ENCODE results near the gene GJB6. TPM values are rescaled to one million over a fixed set of nuclear protein-coding genes. Genes with fewer than 3 reads are reported as not detected.

The GJB6 gene
- polyA plus RNA-seq, 1 of the 3 experiments (the other 2 are of a cell fraction): not detected

DNA sequence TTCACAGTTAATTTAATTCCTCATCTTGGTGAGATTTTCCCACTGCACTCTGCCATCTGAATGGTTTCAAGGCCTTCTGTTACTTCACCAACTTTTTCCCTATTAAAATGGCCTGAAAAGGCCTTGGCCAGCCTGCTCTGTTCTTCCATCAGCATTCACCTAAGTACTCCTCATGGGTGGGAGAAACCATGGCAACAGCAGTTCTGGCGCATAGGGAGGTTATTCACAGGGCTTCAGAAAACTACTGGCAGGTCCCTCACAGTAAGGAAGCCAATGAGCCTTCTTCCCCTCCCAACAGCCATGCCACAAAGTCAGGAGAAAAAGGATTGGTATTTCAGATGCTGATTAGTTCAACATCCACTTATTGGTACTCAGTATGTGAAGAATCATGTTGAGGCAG lies 22.2 kb downstream of the GJB6 start:
- Histone ChIP-seq H3K4me2 (no peak overlapping the region), H4K20me1 (ENCODE audit: insufficient read depth) (no peaks in the 10 kb centered on the region), H3K27ac (ENCODE audit: low read depth in 2 of 2, low read length in 1 of 2) (no peak overlapping the region), H3K4me3 (ENCODE audit: low read depth in 2 of 2, low read length in 1 of 2) (no peak overlapping the region), H3K4me1 (ENCODE audit: control insufficient read depth in 1 of 2, insufficient read depth in 2 of 2, low read depth in 1 of 2, low read length in 1 of 2) (no peaks in the 10 kb centered on the region), H3K27me3 (ENCODE audit: insufficient read depth) (peaks cover 73% of the 10 kb centered on the region), H2AFZ (ENCODE audit: low read depth) (no peak overlapping the region), H3K9me2 (no peaks in the 10 kb centered on the region), H3K9ac (no peak overlapping the region), H3K9me3 (no peaks in the 10 kb centered on the region), H3F3A (replicated peaks; ENCODE audit: insufficient read depth) (no peaks in the 10 kb centered on the region), H3K79me2 (ENCODE audit: insufficient read depth) (no peaks in the 10 kb centered on the region), H3K36me3 (replicated peaks in 1 of 2; ENCODE audit: control insufficient read depth in 1 of 2, insufficient read depth in 2 of 2, low read length in 1 of 2) (no peaks in the 10 kb centered on the region)
- POLR2A ChIA-PET: no interaction called here
- TF ChIP-seq GABPA (IDR thresholded peaks at IDR 0.05; ENCODE audit: low read depth): no peak
- no peak for TF ChIP-seq FOXM1 (IDR thresholded peaks at IDR 0.05; ENCODE audit: low read depth)
- TF ChIP-seq FOXJ3 (CRISPR knock-in tag; IDR thresholded peaks at IDR 0.05): no peak
- TF ChIP-seq EZH2phosphoT487 (IDR thresholded peaks at IDR 0.05; ENCODE audit: borderline replicate concordance, low read depth): no peak
- TF ChIP-seq NFIC (IDR thresholded peaks at IDR 0.05; ENCODE audit: borderline replicate concordance): no peak
- no peak for TF ChIP-seq MEF2A (IDR thresholded peaks at IDR 0.05; ENCODE audit: borderline replicate concordance, low read depth)
- WGBS (ENCODE audit: low lambda C conversion rate): 13% methylated on average over 1 of the region's 1 CpG
- CTCF ChIA-PET: interaction anchor here (0.6 to 1.9 kb wide), 3 partner anchors 13 to 616 kb away, joined by 3 to 11 read pairs (median 3); no protein-coding TSS in a partner anchor
- no peak for DNase-seq

DNA sequence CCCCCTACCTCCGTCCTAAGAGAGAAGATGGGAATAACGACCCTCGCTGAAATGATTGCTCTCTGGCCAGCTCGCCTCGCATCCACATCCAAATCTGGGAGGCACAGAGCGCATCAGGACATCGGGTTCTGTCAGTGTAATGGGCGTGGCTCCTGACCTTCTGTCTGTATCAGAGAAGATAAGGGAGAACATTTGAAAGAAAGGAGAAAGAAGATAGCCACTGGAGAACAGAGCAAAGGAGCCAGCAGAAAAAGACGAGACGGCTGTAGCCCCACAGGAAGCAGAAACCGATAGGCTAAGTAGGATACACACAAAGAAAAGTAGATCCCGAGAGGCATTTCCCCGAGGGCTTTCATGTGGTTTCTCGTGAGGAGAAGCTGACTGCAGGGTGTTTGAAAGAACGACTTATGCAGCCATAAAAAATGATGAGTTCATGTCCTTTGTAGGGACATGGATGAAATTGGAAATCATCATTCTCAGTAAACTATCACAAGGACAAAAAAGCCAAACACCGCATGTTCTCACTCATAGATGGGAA lies 25.4 kb downstream of the GJB6 start:
- Histone ChIP-seq H3K9me2 (no peaks in the 10 kb centered on the region), H3K4me1 (ENCODE audit: control insufficient read depth in 1 of 2, insufficient read depth in 2 of 2, low read depth in 1 of 2, low read length in 1 of 2) (no peaks in the 10 kb centered on the region), H3K9ac (no peak overlapping the region), H3K9me3 (no peaks in the 10 kb centered on the region), H3K27ac (ENCODE audit: low read depth in 2 of 2, low read length in 1 of 2) (no peak overlapping the region), H2AFZ (ENCODE audit: low read depth) (no peak overlapping the region), H3K79me2 (ENCODE audit: insufficient read depth) (no peaks in the 10 kb centered on the region), H3K4me3 (ENCODE audit: low read depth in 2 of 2, low read length in 1 of 2) (no peak overlapping the region), H3F3A (replicated peaks; ENCODE audit: insufficient read depth) (no peaks in the 10 kb centered on the region), H3K36me3 (replicated peaks in 1 of 2; ENCODE audit: control insufficient read depth in 1 of 2, insufficient read depth in 2 of 2, low read length in 1 of 2) (no peaks in the 10 kb centered on the region), H4K20me1 (ENCODE audit: insufficient read depth) (no peaks in the 10 kb centered on the region), H3K27me3 (ENCODE audit: insufficient read depth) (peaks cover 70% of the 10 kb centered on the region), H3K4me2 (no peak overlapping the region)
- TF ChIP-seq, protein P1, sequence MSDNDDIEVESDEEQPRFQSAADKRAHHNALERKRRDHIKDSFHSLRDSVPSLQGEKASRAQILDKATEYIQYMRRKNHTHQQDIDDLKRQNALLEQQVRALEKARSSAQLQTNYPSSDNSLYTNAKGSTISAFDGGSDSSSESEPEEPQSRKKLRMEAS (IDR thresholded peaks at IDR 0.05; ENCODE audit: low read depth): no peak
- TF ChIP-seq RCOR1 (IDR thresholded peaks at IDR 0.05; ENCODE audit: low read length): no peak
- ChIA-PET CTCF (interaction anchor here (1.0 to 1.3 kb wide), 2 partner anchors 9 to 10 kb away, joined by 3 to 5 read pairs; no protein-coding TSS in a partner anchor), POLR2A (no interaction called here)
- WGBS (ENCODE audit: low lambda C conversion rate): 10% methylated on average over 16 of the region's 16 CpGs
- DNase-seq: no peak

- Histone ChIP-seq H3K27me3 (ENCODE audit: insufficient read depth) (peaks cover 66% of the 10 kb centered on the region), H3K9ac (no peak overlapping the region), H3K9me2 (no peaks in the 10 kb centered on the region), H3K4me3 (ENCODE audit: low read depth in 2 of 2, low read length in 1 of 2) (no peak overlapping the region), H4K20me1 (ENCODE audit: insufficient read depth) (no peaks in the 10 kb centered on the region), H3K4me1 (ENCODE audit: control insufficient read depth in 1 of 2, insufficient read depth in 2 of 2, low read depth in 1 of 2, low read length in 1 of 2) (no peaks in the 10 kb centered on the region), H3K4me2 (no peak overlapping the region), H3K36me3 (replicated peaks in 1 of 2; ENCODE audit: control insufficient read depth in 1 of 2, insufficient read depth in 2 of 2, low read length in 1 of 2) (no peaks in the 10 kb centered on the region), H3K9me3 (peaks cover 5% of the 10 kb centered on the region; the same call in 1 of the 2 replicates), H3F3A (replicated peaks; ENCODE audit: insufficient read depth) (no peaks in the 10 kb centered on the region), H3K27ac (ENCODE audit: low read depth in 2 of 2, low read length in 1 of 2) (no peak overlapping the region), H2AFZ (ENCODE audit: low read depth) (no peak overlapping the region), H3K79me2 (ENCODE audit: insufficient read depth) (no peaks in the 10 kb centered on the region)
- POLR2A ChIA-PET: no interaction called here
- DNase-seq: no peak
- CTCF ChIA-PET: interaction anchor here (1.3 kb wide), 1 partner anchor 9 kb away, joined by 5 read pairs; no protein-coding TSS in a partner anchor
- 17% methylated on average over 6 of the region's 11 CpGs for whole genome bisulfite sequencing (ENCODE audit: low lambda C conversion rate)
- TF ChIP-seq, protein P2, sequence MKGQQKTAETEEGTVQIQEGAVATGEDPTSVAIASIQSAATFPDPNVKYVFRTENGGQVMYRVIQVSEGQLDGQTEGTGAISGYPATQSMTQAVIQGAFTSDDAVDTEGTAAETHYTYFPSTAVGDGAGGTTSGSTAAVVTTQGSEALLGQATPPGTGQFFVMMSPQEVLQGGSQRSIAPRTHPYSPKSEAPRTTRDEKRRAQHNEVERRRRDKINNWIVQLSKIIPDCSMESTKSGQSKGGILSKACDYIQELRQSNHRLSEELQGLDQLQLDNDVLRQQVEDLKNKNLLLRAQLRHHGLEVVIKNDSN (IDR thresholded peaks at IDR 0.05; ENCODE audit: borderline replicate concordance, low read depth): no peak
- TF ChIP-seq FOSL2 (IDR thresholded peaks at IDR 0.05; ENCODE audit: borderline replicate concordance, low read depth): no peak
- no peak for TF ChIP-seq TAF1 (IDR thresholded peaks at IDR 0.05; ENCODE audit: borderline replicate concordance, low read depth, low read length)
- TF ChIP-seq, protein P3, sequence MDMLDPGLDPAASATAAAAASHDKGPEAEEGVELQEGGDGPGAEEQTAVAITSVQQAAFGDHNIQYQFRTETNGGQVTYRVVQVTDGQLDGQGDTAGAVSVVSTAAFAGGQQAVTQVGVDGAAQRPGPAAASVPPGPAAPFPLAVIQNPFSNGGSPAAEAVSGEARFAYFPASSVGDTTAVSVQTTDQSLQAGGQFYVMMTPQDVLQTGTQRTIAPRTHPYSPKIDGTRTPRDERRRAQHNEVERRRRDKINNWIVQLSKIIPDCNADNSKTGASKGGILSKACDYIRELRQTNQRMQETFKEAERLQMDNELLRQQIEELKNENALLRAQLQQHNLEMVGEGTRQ (IDR thresholded peaks at IDR 0.05; ENCODE audit: borderline replicate concordance, low read depth, low read length): no peak
- no peak for TF ChIP-seq ELF1 (IDR thresholded peaks at IDR 0.05)
- no peak for TF ChIP-seq NRF1 (IDR thresholded peaks at IDR 0.05; ENCODE audit: low read depth, low read length)
- TF ChIP-seq FOXM1 (IDR thresholded peaks at IDR 0.05; ENCODE audit: low read depth): no peak
- TF ChIP-seq RFX5 (IDR thresholded peaks at IDR 0.05; ENCODE audit: low read length): no peak
- no peak for TF ChIP-seq MEF2A (IDR thresholded peaks at IDR 0.05; ENCODE audit: borderline replicate concordance, low read depth)
- TF ChIP-seq, protein P1 (IDR thresholded peaks at IDR 0.05; ENCODE audit: low read depth): no peak
- TF ChIP-seq GATA2 (CRISPR knock-in tag; IDR thresholded peaks at IDR 0.05): no peak
- TF ChIP-seq, protein P4, sequence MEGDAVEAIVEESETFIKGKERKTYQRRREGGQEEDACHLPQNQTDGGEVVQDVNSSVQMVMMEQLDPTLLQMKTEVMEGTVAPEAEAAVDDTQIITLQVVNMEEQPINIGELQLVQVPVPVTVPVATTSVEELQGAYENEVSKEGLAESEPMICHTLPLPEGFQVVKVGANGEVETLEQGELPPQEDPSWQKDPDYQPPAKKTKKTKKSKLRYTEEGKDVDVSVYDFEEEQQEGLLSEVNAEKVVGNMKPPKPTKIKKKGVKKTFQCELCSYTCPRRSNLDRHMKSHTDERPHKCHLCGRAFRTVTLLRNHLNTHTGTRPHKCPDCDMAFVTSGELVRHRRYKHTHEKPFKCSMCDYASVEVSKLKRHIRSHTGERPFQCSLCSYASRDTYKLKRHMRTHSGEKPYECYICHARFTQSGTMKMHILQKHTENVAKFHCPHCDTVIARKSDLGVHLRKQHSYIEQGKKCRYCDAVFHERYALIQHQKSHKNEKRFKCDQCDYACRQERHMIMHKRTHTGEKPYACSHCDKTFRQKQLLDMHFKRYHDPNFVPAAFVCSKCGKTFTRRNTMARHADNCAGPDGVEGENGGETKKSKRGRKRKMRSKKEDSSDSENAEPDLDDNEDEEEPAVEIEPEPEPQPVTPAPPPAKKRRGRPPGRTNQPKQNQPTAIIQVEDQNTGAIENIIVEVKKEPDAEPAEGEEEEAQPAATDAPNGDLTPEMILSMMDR (IDR thresholded peaks at IDR 0.05): no peak
Observed at GRCh38 chr13:20206065-20206697, 25.9 kb downstream of the GJB6 start.
